ENCODE results near the gene PHF21B. TPM values are rescaled to one million over a fixed set of nuclear protein-coding genes. Genes with fewer than 3 reads are reported as not detected.

PHF21B gene
- total RNA-seq, 1 experiment from 2014 or later, result 4.5 TPM

- intact Hi-C loops (cut with micrococcal nuclease; ENCODE audit: unreplicated experiment), result no loop called here
- Histone ChIP-seq H3K4me3 (ENCODE audit: low read depth in 2 of 2, low read length in 2 of 2) (no peak overlapping the region), H3K9me3 (ENCODE audit: control insufficient read depth, insufficient read depth, low read depth, low read length) (no peaks in the 10 kb centered on the region), H3K27me3 (ENCODE audit: control insufficient read depth, insufficient read depth, low read length) (no peaks in the 10 kb centered on the region), H3K36me3 (ENCODE audit: control insufficient read depth, insufficient read depth, low read length) (no peaks in the 10 kb centered on the region), H3K4me1 (ENCODE audit: control insufficient read depth, insufficient read depth, low read length) (no peaks in the 10 kb centered on the region), H3K27ac (ENCODE audit: low read length) (no peak overlapping the region)
- BruUV-seq (replicated peaks), result no TSS peak
- in situ Hi-C loops (cut with HindIII; ENCODE audit: low pct_unique_long_range_greater_than_20kb, low sequenced_read_pairs), result no loop called here
- TF ChIP-seq REST (IDR thresholded peaks at IDR 0.05; ENCODE audit: insufficient read depth in 1 of 2, low read depth in 2 of 2, low read length in 1 of 2), result no peak
- TF ChIP-seq CTCF (IDR thresholded peaks at IDR 0.05), result no peak
- TF ChIP-seq POLR2AphosphoS5 (IDR thresholded peaks at IDR 0.05; ENCODE audit: low read depth, low read length), result no peak
- TF ChIP-seq TCF7L2 (IDR thresholded peaks at IDR 0.05; ENCODE audit: low read depth, low read length), result no peak
- no peak for TF ChIP-seq SIN3A (IDR thresholded peaks at IDR 0.05; ENCODE audit: borderline replicate concordance, insufficient read depth, low read depth, low read length)
- DNase-seq (ENCODE audit: low read depth, low spot score) (no peak), ATAC-seq (no peak)
- CTCF ChIA-PET, result interaction anchor here (0.5 kb wide), 1 partner anchor 65 kb away, joined by 5 read pairs; no protein-coding TSS in a partner anchor
- POLR2A ChIA-PET, result no interaction called here
Observed at GRCh38 chr22:44892243-44892642, 117.6 kb downstream of the PHF21B start.

GRCh38 chr22:44891791-44892190 lies 118.0 kb downstream of the PHF21B start:
- no peaks in the 10 kb centered on the region for H3K4me1 ChIP-seq (ENCODE audit: control insufficient read depth, insufficient read depth, low read length)
- H3K27me3 ChIP-seq (ENCODE audit: control insufficient read depth, insufficient read depth, low read length), result no peaks in the 10 kb centered on the region
- ATAC-seq (no peak), DNase-seq (ENCODE audit: low read depth, low spot score) (no peak)
- no peak overlapping the region for H3K4me3 ChIP-seq (ENCODE audit: low read depth in 2 of 2, low read length in 2 of 2)
- H3K27ac ChIP-seq (ENCODE audit: low read length), result no peak overlapping the region
- BruUV-seq (replicated peaks), result no TSS peak
- H3K9me3 ChIP-seq (ENCODE audit: control insufficient read depth, insufficient read depth, low read depth, low read length), result no peaks in the 10 kb centered on the region
- intact Hi-C loops (cut with micrococcal nuclease; ENCODE audit: unreplicated experiment) (no loop called here), in situ Hi-C loops (cut with HindIII; ENCODE audit: low pct_unique_long_range_greater_than_20kb, low sequenced_read_pairs) (no loop called here)
- TF ChIP-seq SIN3A (IDR thresholded peaks at IDR 0.05; ENCODE audit: borderline replicate concordance, insufficient read depth, low read depth, low read length) (no peak), TCF7L2 (IDR thresholded peaks at IDR 0.05; ENCODE audit: low read depth, low read length) (no peak), POLR2AphosphoS5 (IDR thresholded peaks at IDR 0.05; ENCODE audit: low read depth, low read length) (no peak), CTCF (IDR thresholded peaks at IDR 0.05) (no peak), REST (IDR thresholded peaks at IDR 0.05; ENCODE audit: insufficient read depth in 1 of 2, low read depth in 2 of 2, low read length in 1 of 2) (no peak)
- ChIA-PET POLR2A (no interaction called here), CTCF (interaction anchor here (0.5 kb wide), 1 partner anchor 65 kb away, joined by 5 read pairs; no protein-coding TSS in a partner anchor)
- no peaks in the 10 kb centered on the region for H3K36me3 ChIP-seq (ENCODE audit: control insufficient read depth, insufficient read depth, low read length)
